Measurements from ENCODE around the gene RABGGTA. TPM values are rescaled to one million over a fixed set of nuclear protein-coding genes. Genes with fewer than 3 reads are reported as not detected.

Gene RABGGTA
- total and polyA plus RNA-seq, 10 of the 15 experiments (the other 5 are each of a cell fraction or from before 2014, with no cell fraction given): 19.1 to 75.6 (median 46.9) TPM

DNA sequence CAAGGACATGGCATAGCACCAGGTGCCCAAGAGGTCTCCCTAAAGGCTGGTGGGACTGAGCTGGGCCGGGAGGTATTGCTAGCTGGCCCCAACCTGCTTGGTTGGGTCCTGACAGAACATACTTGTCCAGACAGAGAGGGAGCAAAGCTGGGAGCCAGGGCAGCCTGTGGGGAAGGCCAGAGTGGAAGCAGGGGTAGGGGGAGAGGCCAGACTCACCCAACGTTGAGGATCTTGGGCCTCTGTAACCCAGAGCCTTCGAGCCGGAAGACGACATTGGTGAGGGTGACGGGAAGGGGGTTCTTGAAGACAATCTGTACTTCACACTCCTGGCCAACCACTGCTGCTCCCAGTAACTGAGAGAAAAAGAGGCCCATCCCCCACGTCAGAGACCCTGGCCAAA is 17.5 kb downstream of the RABGGTA start:
- intact Hi-C loops (cut with micrococcal nuclease; ENCODE audit: unreplicated experiment): no loop called here
- no TSS peak for BruUV-seq (replicated peaks)
- Histone ChIP-seq H3K4me2 (ENCODE audit: control insufficient read depth, insufficient read depth) (no peak overlapping the region), H3K9ac (ENCODE audit: control insufficient read depth, insufficient read depth, low read length) (no peak overlapping the region), H3K4me1 (ENCODE audit: control insufficient read depth, insufficient read depth, low read length) (peaks cover 22% of the 10 kb centered on the region), H2AFZ (ENCODE audit: control insufficient read depth, low read depth, low read length) (no peak overlapping the region), H3K79me2 (ENCODE audit: control insufficient read depth, insufficient read depth, low read length) (no peaks in the 10 kb centered on the region), H3K9me3 (replicated peaks; ENCODE audit: control insufficient read depth, insufficient read depth, low read length) (no peaks in the 10 kb centered on the region), H4K20me1 (ENCODE audit: control insufficient read depth, insufficient read depth) (no peaks in the 10 kb centered on the region), H3K36me3 (ENCODE audit: control insufficient read depth in 2 of 2, insufficient read depth in 2 of 2, low read length in 1 of 2) (peaks cover 0 to 3% of the 10 kb centered on the region in 2 experiments; a peak in 2 of 4 replicates), H3K27me3 (replicated peaks in 1 of 2; ENCODE audit: control insufficient read depth in 2 of 2, insufficient read depth in 2 of 2, low read length in 1 of 2) (no peaks in the 10 kb centered on the region), H3K27ac (ENCODE audit: control insufficient read depth, insufficient read depth) (no peak overlapping the region), H3K4me3 (no peak overlapping the region)
- FAIRE-seq: no peak
- DNase-seq (ENCODE audit: low read depth, low spot score): no peak
- ChIA-PET SMC1A (ENCODE audit: uncharacterized antibody, unreplicated experiment) (no interaction called here), POLR2A (interaction anchor here (0.6 kb wide), 1 partner anchor 31 kb away, joined by 11 read pairs; no protein-coding TSS in a partner anchor), CTCF (interaction anchor here (0.6 to 2.8 kb wide), 3 partner anchors 11 to 55 kb away, joined by 3 to 16 read pairs (median 4); partner anchors contain the start of gene TINF2), RAD21 (ENCODE audit: unreplicated experiment) (no interaction called here)
- in situ Hi-C loops (cut with MboI): no loop called here
- TF ChIP-seq POLR2AphosphoS5 (IDR thresholded peaks at IDR 0.05; ENCODE audit: low read length) (no peak), LARP7 (IDR thresholded peaks at IDR 0.05) (no peak), HDGF (IDR thresholded peaks at IDR 0.05) (no peak), BACH1 (IDR thresholded peaks at IDR 0.05; ENCODE audit: borderline replicate concordance) (no peak)
- TF ChIP-seq, protein P1, sequence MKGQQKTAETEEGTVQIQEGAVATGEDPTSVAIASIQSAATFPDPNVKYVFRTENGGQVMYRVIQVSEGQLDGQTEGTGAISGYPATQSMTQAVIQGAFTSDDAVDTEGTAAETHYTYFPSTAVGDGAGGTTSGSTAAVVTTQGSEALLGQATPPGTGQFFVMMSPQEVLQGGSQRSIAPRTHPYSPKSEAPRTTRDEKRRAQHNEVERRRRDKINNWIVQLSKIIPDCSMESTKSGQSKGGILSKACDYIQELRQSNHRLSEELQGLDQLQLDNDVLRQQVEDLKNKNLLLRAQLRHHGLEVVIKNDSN (IDR thresholded peaks at IDR 0.05; ENCODE audit: borderline replicate concordance, extremely low read length, insufficient read depth, low read depth, low read length): no peak
- ATAC-seq: no peak
- 75% methylated on average over 7 of the region's 7 CpGs for WGBS (ENCODE audit: insufficient coverage, insufficient replicate concordance, low lambda C conversion rate, missing lambda C conversion rate)

Data from GM12878 (cell line).